HG03460 (cell line): Measurements from ENCODE around the gene VDR.
"Not testable (repeated sequence)": the region's sequence is repeated elsewhere in the genome, so short reads cannot be mapped to it uniquely, and the experiment has no call there.

Source experiments
- ATAC-seq: cut with Tn5 transposase; IDR thresholded peaks from one replicate; pipeline ENCODE4 v1.9.1; 2021; ENCODE audit not compliant: unreplicated experiment

Gene VDR

DNA sequence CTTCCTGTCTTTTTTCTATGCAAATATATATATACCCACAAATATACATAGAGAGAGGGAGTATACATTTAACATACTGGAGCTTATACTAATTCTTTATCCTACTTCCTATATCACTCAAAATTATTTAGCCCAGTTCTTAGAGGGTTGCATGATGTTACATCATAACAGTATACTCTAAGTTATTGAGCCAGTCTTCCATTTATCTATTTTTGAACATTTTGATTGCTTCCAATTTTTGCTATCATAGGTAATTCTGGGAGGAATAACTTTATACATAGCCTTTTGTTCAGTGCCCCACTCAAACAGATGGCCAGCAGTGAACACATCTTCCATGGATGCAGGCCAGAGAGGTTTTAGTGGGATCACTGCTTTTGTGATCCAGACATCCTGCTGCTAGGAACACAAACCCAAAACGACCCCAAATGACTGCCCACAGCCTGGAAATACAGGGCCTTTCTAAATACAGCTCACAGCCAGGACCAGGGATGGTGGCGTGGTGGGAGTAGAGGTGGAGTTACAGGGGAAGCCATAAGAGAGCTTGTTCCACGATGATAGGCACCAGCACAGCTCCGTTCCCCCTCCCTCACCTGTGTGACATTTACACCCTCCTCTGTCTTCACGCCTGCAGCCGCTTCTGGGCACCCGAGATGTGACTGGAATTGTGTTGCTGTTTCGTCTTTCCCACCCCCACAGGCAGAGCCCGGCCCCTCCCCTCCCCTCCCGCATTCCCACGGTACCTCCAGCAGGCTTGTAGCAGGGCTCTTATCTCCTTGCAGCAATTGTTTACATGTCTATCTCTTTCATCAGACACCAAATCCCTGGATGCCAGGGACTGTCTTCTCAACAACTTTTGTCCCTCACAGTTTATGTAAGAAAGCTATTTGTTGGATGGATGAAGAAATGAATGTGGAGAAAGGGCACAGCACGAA, 54.4 kb downstream of the VDR start:
- ATAC-seq: no peak

DNA sequence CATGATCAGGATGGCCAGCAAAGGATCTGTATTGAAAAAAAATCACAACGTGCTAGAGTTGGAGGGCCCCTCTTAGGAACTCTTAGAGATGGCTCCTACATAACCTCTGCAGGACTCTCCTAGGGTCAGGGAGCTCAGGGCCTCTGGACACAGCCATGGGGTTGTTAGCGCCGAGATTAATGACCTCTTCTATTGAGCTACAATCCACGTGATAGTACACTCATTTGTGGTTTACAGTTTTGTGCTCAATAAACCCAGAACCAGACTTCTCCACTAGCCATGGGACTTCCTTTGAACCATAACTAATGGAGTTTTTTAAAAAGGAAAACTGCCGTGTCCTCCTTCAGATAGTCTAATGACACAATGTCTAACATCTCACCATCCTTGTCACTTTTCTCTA, 55.5 kb downstream of the VDR start:
- no peak for ATAC-seq

DNA sequence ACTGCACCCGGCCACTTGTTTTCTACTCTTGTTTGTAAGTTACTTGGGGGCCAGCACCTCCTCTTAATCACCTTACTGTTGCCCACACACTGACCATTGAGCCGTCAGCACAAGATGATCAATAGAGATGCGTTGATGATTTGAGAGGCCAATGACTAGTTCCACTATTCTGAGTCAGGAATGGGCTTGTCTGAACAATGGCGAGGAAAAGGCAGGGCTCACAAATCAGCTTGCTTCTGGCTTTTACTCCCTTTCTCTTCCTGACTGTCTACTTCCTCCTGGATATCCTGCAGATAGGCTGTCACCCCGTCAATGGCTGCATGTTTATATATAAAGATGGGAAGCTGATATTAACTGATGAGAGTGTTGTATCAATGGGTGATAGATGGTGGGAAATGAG, 55.9 kb downstream of the VDR start:
- ATAC-seq: no peak

DNA sequence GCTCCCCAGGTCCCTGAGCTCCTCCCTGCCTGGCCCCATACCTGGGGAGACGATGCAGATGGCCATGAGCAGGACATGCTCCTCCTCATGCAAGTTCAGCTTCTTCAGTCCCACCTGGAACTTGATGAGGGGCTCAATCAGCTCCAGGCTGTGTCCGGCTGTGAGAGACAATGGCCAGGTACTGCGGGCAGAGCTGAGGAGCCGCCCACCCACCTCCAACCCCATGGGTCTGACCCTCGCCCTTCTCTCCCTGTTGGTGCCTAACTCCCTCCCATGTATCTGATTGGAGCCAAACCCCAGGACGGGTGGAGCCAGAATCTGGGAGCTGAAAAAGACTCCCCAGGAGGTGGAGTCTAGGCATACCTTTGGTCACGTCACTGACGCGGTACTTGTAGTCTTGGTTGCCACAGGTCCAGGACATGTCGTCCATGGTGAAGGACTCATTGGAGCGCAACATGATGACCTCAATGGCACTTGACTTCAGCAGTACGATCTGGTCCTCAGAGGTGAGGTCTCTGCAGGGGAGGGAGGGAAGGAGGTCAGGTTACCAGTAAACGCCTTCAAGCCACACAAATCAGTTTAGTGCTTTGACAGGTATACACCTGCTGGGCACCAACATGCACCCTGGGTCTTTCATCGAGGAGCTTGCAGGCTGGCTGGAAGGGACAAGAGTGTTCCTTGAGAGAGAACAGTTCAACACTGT, 58.3 kb downstream of the VDR start:
- ATAC-seq: no peak

DNA sequence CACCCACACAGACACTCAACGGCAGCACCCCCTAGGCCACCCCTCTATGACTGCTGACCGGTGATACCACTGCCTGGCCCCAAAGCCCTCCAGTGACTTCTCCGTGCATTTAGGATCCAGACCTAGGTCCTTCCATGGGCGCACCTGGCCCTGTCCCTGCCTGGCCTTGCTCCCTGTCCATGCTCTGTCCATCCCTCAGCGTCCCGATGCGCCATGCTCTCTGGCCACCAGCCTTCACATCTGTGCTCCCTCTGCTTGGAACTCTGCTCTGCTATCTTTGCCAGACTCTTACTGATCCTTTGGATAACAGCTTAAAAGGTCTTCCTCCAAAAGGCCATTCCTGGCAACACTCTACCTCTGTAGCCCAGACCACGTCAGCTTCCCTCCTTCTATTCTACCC, 59.7 kb downstream of the VDR start:
- ATAC-seq: no peak

DNA sequence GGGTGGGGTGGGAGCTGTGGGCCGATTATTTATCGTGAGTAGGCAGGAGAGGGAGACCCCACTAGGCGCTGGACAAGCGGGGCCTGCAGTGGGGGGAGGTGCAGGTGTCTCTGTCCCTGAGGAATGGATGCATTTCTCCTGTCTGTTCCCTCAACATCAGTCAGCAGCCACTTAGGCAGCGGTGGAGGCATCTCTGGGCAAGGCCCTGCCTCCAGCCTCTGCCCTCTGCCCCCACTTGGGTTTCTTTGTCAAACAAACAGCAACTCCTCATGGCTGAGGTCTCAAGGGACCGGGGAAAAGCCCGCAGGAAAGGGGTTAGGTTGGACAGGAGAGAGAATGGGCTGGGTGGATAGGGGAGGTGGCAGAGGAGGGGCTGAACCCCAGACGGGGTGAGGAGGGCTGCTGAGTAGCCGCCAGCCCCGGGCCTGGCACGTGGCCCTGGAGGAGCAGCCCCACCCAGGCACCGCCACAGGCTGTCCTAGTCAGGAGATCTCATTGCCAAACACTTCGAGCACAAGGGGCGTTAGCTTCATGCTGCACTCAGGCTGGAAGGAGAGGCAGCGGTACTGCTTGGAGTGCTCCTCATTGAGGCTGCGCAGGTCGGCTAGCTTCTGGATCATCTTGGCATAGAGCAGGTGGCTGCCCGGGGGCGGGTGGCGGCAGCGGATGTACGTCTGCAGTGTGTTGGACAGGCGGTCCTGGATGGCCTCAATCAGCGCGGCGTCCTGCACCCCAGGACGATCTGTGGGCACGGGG, 60.4 kb downstream of the VDR start:
- ATAC-seq: no peak

DNA sequence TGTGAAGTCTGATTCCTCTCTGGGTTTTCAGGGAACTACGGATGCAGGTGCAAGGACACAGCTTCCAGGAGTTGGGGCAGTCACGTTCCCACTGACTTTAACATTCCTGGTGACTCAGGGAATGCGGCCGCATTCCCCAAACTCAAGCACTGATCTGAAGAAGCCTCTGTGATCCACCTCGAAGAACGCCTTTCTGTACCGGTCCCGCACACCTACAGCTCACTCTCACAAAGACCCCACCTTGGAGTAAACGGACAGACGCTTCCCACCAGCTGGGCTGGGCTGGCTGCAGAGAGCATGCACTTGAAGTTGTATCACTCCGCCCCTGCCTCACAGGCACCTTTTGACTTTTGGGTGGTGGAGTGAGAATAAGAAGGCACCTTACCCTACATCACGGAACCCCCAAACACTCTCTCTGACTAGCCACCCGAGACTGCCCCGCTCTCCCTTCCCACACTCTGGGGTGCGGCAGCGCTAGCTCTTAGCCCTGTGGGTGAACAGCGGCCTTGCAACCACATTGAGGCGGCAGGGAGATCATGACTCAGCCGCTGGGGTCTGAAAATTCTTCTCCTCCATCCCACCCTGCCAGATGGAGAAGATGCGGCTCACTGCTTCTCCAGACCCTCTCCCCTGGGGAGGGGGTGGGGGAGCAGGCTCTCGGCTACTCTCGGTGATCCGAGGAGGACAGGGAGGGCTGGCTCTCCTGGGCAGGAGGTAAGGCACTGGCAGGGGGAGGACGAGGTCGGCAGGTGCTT, 61.4 kb downstream of the VDR start:
- ATAC-seq: no peak

DNA sequence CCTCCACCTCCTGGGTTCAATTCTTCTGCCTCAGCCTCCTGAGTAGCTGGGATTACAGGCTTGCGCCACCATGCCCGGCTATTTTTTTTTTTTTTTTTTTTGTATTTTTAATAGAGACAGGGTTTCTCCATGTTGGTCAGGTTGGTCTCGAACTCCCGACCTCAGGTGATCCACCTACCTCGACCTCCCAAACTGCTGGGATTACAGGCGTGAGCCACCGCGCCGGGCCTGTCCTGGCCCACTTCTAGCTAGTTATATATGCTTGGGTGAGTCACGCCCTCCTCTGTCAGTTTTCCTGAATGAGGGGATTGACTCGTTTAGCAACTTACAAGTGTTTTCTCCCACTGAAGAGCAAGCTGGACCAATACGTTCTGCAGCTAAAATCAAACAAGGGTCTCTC, 62.3 kb downstream of the VDR start:
- not testable (repeated sequence) for ATAC-seq

DNA sequence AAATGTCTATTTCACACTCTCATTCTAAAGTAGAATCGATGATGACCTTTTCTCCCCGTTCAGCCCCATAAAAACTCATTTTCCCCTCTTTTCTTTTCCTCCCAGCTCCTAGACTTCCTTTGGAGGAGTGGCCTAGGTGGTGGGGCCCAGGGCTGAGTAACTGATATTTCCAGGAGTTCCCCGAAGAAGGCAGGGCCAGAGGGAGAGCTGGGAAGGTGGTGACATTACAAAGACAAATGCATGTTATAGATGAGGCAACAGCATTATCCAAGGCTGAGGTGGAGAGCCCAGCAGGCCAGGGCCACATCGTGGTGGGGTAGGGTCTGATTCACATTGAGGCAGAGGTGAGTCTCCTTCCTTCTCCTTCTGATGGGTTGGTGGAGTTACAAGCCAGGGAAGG, 62.9 kb downstream of the VDR start:
- no peak for ATAC-seq

DNA sequence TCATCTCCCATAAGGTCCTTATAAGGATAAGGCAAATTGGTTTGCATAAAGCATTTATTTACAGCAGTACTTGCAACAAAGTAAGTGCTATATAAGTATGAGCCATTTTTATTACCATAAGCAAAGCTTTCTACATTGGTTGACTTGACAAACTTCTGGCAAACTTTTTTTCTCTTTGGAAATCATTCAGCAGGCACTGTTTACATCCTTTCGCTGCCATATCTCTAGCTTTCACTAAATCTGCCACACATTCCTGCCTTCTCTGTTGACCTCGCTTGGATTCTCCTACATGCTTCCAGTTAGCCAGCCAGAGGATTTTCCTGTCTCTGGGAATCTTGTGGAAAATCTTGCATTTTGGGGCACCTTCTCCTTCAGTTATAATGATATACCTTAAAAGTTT, 63.3 kb downstream of the VDR start:
- no peak for ATAC-seq

DNA sequence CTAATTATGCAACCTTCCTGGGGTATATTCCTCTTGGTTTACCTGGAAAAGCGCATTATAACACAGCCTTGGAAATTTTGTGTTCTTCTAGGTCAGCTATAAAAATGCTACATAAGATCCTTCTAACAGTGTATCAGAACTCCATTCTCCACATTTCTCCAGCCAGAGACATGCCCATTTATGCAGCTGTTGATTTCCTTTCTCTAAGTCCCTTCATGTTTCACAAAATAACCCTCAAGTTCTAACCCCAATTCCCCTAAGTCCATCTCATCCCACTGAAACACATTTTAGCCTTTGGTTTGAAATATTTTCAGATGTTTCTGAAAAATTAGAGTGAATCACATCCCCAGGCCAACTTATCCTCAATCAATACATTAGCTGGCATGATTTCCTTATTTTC, 64.2 kb downstream of the VDR start:
- ATAC-seq: no peak

DNA sequence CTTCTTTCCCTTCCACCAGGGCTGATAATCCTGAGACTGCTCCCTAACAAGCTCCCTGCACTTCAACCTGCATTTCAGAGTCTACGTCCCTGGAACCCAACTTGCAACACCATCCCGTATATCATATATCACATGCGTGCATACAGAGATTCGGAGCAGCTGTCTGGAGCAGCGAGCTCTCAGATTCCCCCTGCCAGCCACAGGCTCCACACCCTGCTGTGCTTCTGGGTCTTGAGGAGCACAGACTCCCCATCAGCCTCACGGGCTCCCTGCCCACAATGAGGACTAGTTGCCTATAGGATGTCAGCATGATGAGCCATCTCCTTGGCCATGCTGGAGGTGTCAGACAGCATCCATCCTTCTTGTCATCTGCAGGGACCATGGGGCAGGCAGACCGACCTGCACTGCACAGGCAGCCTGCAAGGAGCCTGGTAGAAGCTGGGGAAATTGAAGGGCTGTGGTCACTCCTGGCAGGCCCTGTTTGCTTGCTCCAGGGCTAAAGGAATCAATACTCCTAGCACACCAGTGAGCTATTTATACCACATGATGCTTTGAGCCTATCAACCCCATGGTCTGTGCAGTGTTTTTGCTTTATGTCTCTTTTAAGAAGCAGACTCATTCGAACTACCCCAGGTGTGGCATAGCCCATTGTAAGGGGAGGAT, 65.4 kb downstream of the VDR start:
- no peak for ATAC-seq

DNA sequence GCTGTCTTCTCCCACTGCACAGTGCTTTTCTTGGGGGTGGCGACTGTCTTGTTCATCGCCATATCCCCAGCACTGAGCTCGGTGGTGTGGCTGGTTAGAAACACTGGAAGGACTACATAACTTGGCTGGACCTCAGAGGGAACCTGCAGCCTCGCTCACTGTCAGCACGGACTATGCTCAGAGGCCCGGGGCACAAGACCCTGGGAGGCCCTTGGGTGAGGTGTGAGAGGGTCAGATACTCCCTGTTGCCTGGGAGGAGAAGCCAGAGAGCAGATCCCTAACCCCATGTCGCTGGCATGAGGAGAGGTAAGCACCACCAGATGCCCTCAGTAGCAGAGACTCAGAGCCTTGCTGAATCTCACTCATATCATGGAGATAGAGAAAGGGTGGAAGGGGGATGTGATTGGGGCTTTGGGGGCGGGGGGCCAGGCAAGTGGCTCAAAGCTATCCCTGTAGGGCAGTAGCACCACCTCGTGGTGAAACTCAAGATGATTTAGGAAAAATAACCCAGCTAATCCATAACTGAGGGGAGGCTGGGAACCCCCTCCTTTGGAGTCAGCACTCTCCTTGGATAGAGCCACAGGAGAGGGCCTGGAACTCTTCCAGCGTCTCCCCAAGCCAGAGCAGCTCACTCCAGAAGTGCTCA, 66.4 kb downstream of the VDR start:
- ATAC-seq: no peak

DNA sequence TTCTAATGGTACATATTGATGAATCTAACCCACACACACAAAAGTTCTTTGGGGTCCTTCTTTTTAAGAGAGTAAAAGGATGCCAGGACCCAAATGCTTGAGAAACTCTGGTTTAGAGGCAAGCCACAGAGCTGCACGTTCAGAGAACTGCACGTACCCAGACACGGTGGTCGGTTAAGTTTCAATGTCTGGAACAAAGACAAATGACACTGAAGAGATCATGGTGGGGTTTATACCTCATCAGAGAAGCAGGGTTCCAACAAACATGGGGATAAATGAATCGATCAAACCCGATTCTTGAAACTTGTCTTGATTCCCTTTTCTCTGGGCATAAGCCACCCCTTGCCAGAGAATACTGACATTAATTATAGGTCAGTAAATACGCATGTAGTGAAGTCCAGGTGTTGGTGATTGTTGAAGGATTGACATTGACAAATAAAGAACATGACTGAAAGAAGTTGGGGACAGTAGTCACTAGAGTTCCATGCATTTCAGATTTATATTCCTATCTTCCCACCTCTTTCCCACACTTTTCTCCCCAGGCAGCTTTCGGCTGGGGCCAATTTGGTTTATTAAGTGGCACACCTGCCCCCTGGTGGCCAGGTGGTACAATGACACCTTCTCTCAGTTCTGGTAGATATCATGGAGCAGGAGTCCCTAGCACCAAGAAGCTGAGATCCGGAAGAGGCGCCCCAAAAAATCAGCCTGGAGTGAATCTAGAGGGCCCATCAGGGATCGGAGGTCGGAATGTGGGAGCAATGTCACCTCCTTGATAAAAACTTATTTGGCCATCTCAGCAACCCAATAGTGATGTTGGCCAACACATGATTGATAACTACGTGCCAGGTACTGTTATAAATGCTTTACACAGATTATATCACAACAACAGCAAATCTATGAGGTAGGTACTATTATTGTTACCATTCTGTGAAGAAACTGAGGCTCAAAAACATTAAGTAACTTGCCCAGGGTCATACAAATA, 67.3 kb downstream of the VDR start:
- ATAC-seq: peak; percentile 42

DNA sequence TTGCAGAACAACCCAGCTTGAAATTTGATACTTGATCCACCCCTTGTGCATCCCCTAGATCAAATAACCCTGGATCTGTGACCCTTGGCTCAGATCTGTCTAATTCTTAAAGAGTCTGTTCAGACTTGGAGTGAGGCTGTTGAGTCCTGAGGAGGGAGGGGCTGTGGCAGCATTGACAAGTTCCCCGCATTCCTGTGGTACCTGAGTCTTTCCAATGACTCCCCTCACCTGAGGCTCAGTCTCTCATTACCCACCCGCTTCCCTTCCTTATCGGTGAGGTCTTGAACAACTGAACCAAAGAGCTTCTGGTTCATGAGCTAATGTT, 69.0 kb downstream of the VDR start:
- no peak for ATAC-seq

DNA sequence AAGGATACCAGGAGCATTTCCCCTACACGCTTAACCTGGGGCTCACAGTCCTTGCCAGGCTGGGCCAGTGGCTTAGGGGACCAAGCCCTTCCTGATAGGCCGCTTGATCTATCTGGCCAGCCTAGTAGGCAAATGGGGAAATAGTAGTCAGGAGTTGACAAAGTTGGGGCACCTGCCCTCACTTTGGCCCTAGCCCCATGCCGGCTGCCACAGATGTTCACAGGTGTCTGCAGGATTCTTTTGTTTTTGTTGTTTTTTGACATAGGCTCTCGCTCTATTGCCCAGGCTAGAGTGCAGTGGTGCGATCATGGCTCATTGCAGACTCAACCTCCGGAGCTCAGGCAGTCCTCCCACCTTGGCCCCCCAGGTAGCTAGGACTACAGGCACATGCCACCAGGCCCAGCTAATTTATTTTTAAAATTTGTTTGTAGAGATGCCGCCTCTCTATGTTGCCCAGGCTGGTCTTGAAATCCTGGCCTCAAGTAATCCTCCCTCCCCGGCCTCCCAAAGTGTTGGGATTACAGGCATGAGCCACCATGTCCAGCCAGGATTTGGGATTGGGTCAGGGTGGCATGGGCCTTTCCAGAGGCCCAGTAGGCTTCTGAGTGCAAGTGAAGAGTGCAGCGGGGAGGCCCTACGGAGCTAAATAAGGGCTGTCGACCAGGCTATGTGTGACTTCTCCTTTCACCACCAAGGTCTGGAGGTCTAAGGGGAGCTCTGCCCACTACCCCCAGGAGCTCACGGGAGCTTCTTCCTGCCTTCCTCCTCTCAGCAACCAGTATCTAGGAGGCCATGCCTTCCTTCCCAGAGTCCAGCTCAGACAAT, 69.6 kb downstream of the VDR start:
- ATAC-seq: no peak

DNA sequence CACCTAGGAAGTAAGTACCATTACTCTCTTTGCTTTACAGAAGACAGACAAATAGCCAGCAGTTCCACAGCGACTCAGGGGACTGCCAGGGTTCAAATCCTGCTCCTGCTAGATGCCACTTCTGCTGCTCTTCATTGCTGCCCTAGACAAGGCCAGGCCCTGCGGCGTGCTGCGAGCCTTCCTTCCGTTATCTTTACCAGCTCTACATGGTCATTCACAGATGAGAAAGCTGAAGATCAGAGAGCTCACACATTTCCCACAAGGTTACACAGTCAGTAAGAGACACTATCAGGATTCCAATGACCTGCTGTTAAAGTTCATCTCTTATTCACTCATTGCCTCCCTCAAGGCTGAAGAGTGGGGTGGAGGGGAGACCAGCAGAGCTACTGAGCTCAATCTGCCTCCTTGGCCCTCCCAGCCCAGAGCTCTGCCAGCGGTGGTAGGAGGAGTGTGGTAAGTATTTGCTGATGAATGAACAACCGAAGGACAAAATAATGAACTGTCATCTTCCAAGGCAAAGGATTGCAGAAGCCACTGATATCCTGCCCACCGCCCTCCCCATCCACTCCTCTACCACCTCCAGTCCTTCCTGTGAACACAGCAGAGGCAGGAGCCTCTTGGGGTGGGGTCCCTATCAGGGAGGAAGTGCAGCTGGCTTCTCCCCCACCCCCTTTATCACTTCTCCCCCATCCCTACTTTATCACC, 70.4 kb downstream of the VDR start:
- no peak for ATAC-seq
